CD4-positive, alpha-beta T cell treated with Interleukin-10 for 1 hour (primary cell): ENCODE results near the gene MTCH1.
"Not testable (repeated sequence)": the region's sequence is repeated elsewhere in the genome, so short reads cannot be mapped to it uniquely, and the experiment has no call there.

ENCODE experiments used
- DNase-seq: peaks from one replicate; pipeline ENCODE4 v3.0.0-alpha.2; 2020

The MTCH1 gene

GRCh38 chr6:36947570-36948351 is 38.2 kb downstream of the MTCH1 start:
- DNase-seq: peak; percentile 60

GRCh38 chr6:36946526-36946925 is 39.5 kb downstream of the MTCH1 start:
- no peak for DNase-seq

DNA sequence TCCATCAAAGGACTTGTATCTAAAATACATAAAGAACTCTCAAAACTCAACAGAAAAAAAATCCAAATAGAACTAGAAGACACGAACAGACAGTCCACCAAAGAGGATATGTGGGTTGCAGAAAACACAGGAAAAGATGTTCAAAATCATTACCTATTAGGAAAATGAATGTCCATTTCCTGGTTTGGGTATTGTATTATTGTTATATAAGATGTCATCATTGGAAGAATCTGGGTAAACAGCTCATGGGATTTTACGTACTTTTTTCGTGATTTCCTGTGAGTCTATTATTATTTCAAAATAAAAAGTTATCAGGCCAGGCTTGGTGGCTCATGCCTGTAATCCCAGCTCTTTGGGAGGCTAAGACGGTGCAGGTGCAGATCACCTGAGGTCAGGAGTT is 40.7 kb downstream of the MTCH1 start:
- DNase-seq: no peak

- no peak for DNase-seq
These were observed 41.3 kb downstream of the MTCH1 start for GRCh38 chr6:36944650-36945049.

GRCh38 chr6:36942329-36942728 is 43.7 kb downstream of the MTCH1 start:
- DNase-seq: not testable (repeated sequence)

- not testable (repeated sequence) for DNase-seq
These were observed 44.4 kb downstream of the MTCH1 start for GRCh38 chr6:36941561-36941960.

GRCh38 chr6:36940027-36940426 is 46.0 kb downstream of the MTCH1 start:
- DNase-seq: no peak

DNA sequence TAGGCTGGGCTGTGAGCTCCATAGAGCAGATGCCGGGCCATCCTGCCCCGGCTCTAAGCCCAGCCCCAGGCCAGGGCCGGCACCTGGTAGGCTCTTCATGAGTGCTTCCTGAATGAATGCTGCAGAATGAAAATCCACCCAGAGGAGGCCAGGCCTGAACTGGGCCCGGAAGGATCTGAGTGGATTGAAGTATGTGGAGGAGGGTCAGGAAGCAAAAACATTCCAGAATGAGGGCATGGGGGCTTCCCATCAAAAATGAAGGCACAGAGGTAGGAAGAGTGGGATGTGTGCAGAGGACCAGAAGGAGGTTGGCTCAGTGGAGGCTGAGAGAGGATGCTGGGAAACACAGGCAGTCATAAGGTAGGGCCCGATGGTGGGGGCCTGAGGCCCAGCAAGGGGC is 47.0 kb downstream of the MTCH1 start:
- not testable (repeated sequence) for DNase-seq

- DNase-seq: no peak
These were observed 47.5 kb downstream of the MTCH1 start for GRCh38 chr6:36938536-36938935.

GRCh38 chr6:36937896-36938295 is 48.1 kb downstream of the MTCH1 start:
- no peak for DNase-seq

- no peak for DNase-seq
These were observed 49.2 kb downstream of the MTCH1 start for GRCh38 chr6:36936824-36937223.

- no peak for DNase-seq
These were observed 51.1 kb downstream of the MTCH1 start for GRCh38 chr6:36934901-36935300.

DNA sequence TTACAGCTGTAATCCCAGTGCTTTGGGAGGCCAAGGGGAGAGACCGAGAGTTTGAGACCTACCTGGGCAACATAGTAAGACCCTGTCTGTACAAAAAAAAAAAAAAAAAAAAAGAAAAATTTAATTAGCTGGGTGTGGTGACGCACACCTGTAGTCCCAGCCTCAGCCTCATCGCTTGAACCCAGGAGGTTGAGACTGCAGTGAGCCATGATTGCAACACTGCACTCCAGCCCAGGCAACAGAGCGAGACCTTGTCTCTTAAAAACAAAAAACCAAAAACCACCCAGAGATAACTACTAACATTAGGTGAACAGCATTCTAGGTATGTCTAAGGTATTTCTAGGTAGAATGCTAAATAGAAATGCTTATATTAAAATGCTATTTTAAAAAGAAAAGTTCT is 52.5 kb downstream of the MTCH1 start:
- DNase-seq: no peak

GRCh38 chr6:36933102-36933501 is 52.9 kb downstream of the MTCH1 start:
- no peak for DNase-seq

GRCh38 chr6:36930483-36930882 is 55.5 kb downstream of the MTCH1 start:
- DNase-seq: no peak

DNA sequence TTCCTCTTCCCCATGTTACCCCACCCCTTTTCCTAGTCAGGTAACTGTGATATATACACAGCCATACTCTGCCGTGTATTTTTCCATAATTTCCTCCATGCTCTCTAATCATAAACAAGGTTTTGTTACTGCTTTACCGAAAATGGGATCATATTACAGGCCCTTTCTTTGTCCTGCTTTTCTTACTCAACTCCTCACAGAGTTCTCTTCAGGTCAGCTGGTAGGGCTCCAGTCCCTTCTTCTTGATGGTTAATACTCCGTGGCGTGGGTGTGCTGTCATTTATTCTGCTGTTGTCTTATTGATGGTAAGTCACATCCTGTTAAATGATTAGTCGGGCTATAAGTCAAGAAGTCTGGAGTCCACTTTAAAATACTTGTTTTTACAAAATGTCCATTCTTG is 56.4 kb downstream of the MTCH1 start:
- no peak for DNase-seq

- no peak for DNase-seq
These were observed 56.8 kb downstream of the MTCH1 start for GRCh38 chr6:36929152-36929551.

- DNase-seq: no peak
These were observed 57.5 kb downstream of the MTCH1 start for GRCh38 chr6:36928547-36928918.

DNA sequence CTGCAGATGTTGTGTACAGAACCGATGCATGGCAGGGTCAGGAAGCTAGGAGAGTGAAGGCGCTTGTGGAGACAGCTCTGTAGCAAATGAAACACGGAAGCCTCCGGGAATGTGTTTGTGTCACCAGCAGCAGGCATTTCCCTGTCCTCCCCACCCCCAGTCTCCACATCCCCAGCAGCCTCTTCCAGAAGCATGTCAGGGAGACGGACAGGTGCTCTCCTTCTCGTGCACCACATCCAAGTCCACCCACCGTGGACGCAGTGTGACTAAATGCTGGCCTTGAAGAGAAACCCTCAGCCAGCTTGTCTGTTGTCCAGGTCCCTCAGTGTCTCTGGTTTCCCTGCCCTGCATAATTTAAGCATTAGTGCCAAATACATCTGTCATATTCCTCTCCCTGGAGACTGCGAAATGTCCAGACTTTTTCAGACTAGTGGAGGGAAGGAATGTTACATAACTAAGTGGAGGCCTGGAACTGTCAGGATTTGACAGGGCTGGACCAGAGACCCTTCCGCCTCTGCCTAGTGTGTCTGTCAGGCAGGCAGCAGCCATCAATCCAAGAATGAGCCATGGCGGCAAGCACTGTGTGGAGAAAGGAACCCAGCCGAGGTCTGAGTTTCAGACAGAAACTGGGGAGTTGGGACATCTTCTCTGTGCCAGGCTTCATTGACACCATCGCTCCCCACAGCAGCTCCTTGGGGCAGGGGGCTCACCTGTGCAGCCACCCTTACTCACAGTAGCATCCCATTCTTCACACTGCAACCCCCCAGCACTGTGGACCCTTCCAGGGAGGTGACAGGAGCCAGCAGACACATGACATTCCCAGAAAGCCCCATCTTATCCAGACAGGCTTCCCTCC is 58.1 kb downstream of the MTCH1 start:
- no peak for DNase-seq

GRCh38 chr6:36926708-36927513 is 59.1 kb downstream of the MTCH1 start:
- DNase-seq: no peak

DNA sequence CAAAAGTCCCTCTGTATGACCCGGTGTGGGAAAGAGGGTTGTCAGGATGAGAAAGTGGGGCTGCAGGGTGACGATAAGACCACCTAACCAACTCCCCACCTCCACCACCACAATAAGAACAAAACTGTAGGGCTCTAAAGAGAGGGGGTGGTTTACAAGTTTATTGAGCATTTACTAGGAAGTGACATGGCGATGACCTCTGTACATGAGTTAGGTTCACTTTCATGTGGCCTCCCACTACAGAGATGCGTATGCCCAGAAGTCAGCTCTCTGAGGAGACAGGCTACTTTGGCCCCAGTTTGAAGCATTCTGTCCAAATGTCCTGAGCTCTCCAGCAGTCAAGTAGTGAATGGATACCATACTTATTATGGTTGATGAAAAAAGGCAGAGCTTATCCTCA is 60.2 kb downstream of the MTCH1 start:
- DNase-seq: no peak

DNA sequence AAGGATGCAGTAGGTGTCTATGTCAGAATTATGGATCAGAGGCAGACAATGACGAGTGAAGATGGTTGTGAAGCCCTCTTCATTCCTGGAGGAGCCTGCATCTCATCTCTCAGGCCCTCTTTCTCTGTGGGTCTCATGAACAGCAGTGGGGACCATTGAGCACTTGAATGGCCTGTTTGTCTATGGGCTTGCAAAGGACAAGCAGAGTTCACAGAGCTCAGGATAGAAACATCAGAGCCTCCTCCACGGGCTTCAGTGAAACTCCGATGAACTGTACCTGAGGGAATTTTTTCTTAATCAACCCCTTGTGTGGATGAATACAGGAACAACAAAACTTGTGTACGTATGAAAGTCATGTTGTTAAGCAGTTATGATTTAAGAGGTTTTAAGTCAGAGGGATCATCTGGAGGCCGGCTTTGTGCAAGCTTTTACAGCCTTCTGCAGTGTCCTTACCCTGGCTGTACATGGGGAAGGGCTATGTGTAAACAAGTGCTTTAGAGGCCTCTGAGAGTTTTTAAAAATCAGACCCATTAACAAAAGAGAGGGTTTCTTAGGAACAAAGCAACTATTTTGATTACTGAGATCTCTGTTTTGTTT is 61.1 kb downstream of the MTCH1 start:
- no peak for DNase-seq

DNA sequence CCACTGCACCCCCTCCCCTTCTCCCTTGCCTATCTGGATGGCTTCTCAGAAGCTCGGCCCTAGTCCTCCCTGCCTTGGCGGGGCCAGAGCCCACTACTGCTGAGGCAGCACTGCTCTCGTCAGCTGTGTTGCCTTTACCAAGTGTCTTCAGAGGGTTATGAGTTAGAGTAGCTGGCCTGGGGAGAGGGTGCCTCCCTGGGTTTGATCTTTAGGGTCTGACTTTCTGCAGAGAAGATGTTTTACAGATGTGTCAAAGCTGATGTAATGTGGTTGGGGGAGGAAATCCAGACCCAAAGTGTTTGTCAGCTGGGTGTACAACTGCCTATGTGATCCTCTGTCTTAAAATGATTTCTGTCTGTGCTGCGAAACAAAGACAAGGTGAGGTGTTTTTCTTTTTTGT is 61.9 kb downstream of the MTCH1 start:
- no peak for DNase-seq
